Peyer's patch (tissue), 4 donors: ENCODE data around the gene AGAP1.

ENCODE experiments used
- CTCF ChIP-seq, 6 experiments: fragments of 450-650 bp in 4 of 6; fragments of 200-600 bp in 2 of 6; sonication (generic) in 1 of 6; IDR thresholded peaks; one replicate each; pipeline ENCODE4 v1.5.1; 2017 to 2019; ENCODE audit warnings: antibody characterized with exemption in 6 of 6, mild to moderate bottlenecking in 3 of 6, moderate library complexity in 1 of 6
- POLR2A ChIP-seq, 2 donors: fragments of 450-650 bp; IDR thresholded peaks; one replicate each; pipeline ENCODE4 v1.5.1; 2017; ENCODE audit warnings: antibody characterized with exemption in 2 of 2, mild to moderate bottlenecking in 2 of 2, moderate library complexity in 2 of 2

- TF ChIP-seq CTCF (IDR thresholded peaks at IDR 0.05), result no peak
- TF ChIP-seq POLR2A (IDR thresholded peaks at IDR 0.05), result no peak
Measured at GRCh38 chr2:235647264-235647663, 153.4 kb downstream of the AGAP1 start.
